NCI-H226 (cell line): Measurements from ENCODE around the gene LIMK2.
A peak's percentile ranks its signal among the peaks of the same experiment; 100 is the strongest.

Source experiments
- DNase-seq: peaks from one replicate; pipeline ENCODE4 v3.0.0-alpha.2; 2015

The LIMK2 gene

GRCh38 chr22:31275576-31275975, 63.5 kb downstream of the LIMK2 start:
- no peak for DNase-seq

- no peak for DNase-seq
Measured at GRCh38 chr22:31276426-31277167, 64.5 kb downstream of the LIMK2 start.

GRCh38 chr22:31277741-31278140, 65.6 kb downstream of the LIMK2 start:
- no peak for DNase-seq

- no peak for DNase-seq
Measured at GRCh38 chr22:31278151-31278621, 66.1 kb downstream of the LIMK2 start.

GRCh38 chr22:31278626-31279326, 66.7 kb downstream of the LIMK2 start:
- no peak for DNase-seq

- DNase-seq = no peak
Measured at GRCh38 chr22:31279327-31279669, 67.2 kb downstream of the LIMK2 start.

- no peak for DNase-seq
Measured at GRCh38 chr22:31279821-31280505, 67.9 kb downstream of the LIMK2 start.

GRCh38 chr22:31281733-31282132, 69.6 kb downstream of the LIMK2 start:
- DNase-seq = no peak

- DNase-seq = no peak
Measured at GRCh38 chr22:31282748-31283468, 70.8 kb downstream of the LIMK2 start.

- no peak for DNase-seq
Measured at GRCh38 chr22:31284281-31285155, 72.4 kb downstream of the LIMK2 start.

GRCh38 chr22:31286360-31287255, 74.5 kb downstream of the LIMK2 start:
- DNase-seq = no peak

GRCh38 chr22:31287818-31288495, 75.9 kb downstream of the LIMK2 start:
- DNase-seq = no peak

- DNase-seq = no peak
Measured at GRCh38 chr22:31288496-31289240, 76.6 kb downstream of the LIMK2 start.

- DNase-seq = no peak
Measured at GRCh38 chr22:31289344-31289743, 77.2 kb downstream of the LIMK2 start.

- DNase-seq = peak; percentile 81
Measured at GRCh38 chr22:31290494-31291471, 78.7 kb downstream of the LIMK2 start.

- no peak for DNase-seq
Measured at GRCh38 chr22:31291481-31292235, 79.6 kb downstream of the LIMK2 start.

GRCh38 chr22:31292236-31292989, 80.3 kb downstream of the LIMK2 start, which contains the start of gene PIK3IP1:
PIK3IP1 (minus strand) TSS chr22:31292488; CDS start chr22:31292344, 144 bp downstream.
- peak; percentile 59 for DNase-seq
